Fibroblast of skin of right quadriceps (primary cell): ENCODE data around the gene HIGD1A.

Experiments
- DNase-seq: peaks from one replicate; pipeline ENCODE4 v3.0.0-alpha.2; 2013

The HIGD1A gene

GRCh38 chr3:42752961-42753360, 51.3 kb downstream of the HIGD1A start:
- DNase-seq = no peak

- DNase-seq = no peak
Observed at GRCh38 chr3:42752441-42752840, 51.8 kb downstream of the HIGD1A start.

GRCh38 chr3:42751609-42752008, 52.7 kb downstream of the HIGD1A start:
- DNase-seq = no peak

- DNase-seq = no peak
Observed at GRCh38 chr3:42750834-42751233, 53.5 kb downstream of the HIGD1A start.

GRCh38 chr3:42749753-42750231, 54.5 kb downstream of the HIGD1A start:
- peak; percentile 7 for DNase-seq

GRCh38 chr3:42749025-42749752, 55.1 kb downstream of the HIGD1A start:
- DNase-seq = no peak

GRCh38 chr3:42747581-42747980, 56.7 kb downstream of the HIGD1A start:
- DNase-seq = no peak

GRCh38 chr3:42746455-42747450, 57.5 kb downstream of the HIGD1A start:
- DNase-seq = no peak

- DNase-seq = no peak
Observed at GRCh38 chr3:42745776-42746454, 58.4 kb downstream of the HIGD1A start.

GRCh38 chr3:42745291-42745745, 59.0 kb downstream of the HIGD1A start:
- no peak for DNase-seq

- DNase-seq = no peak
Observed at GRCh38 chr3:42743204-42743995, 60.9 kb downstream of the HIGD1A start.

GRCh38 chr3:42742688-42743087, 61.6 kb downstream of the HIGD1A start:
- DNase-seq = no peak

GRCh38 chr3:42742259-42742658, 62.0 kb downstream of the HIGD1A start:
- no peak for DNase-seq

- DNase-seq = no peak
Observed at GRCh38 chr3:42741796-42742195, 62.5 kb downstream of the HIGD1A start.

GRCh38 chr3:42739401-42740158, 64.7 kb downstream of the HIGD1A start:
- no peak for DNase-seq

- DNase-seq = no peak
Observed at GRCh38 chr3:42736531-42736930, 67.8 kb downstream of the HIGD1A start.

GRCh38 chr3:42736081-42736480, 68.2 kb downstream of the HIGD1A start:
- no peak for DNase-seq

GRCh38 chr3:42735615-42736014, 68.7 kb downstream of the HIGD1A start:
- DNase-seq = no peak

- no peak for DNase-seq
Observed at GRCh38 chr3:42735019-42735418, 69.3 kb downstream of the HIGD1A start.

GRCh38 chr3:42734263-42734860, 69.9 kb downstream of the HIGD1A start:
- DNase-seq = no peak
